Aorta (tissue), 5 donors: ENCODE measurements around the gene NSMF. TPM values are rescaled to one million over a fixed set of nuclear protein-coding genes. Genes with fewer than 3 reads are reported as not detected.
A peak's percentile ranks its signal among the peaks of the same experiment; 100 is the strongest.

Experiments
- ATAC-seq: fragments of 200-7000 bp; cut with Tn5 transposase; one replicate; pipeline ENCODE4 v1.9.1; 2022; ENCODE audit warnings: moderate library complexity; ENCODE audit not compliant: low FRiP score
- DNase-seq, 2 donors: peaks; one replicate each; pipeline ENCODE4 v3.0.0-alpha.2; 2020
- H3K27ac ChIP-seq, 2 donors: one replicate each; pipeline ENCODE4 v1.5.1; 2013; ENCODE audit warnings: low read length in 2 of 2, mild to moderate bottlenecking in 2 of 2, moderate library complexity in 2 of 2, control low read depth in 1 of 2, inconsistent platforms in 1 of 2, low read depth in 1 of 2
- H3K27me3 ChIP-seq, 2 donors: one replicate each; pipeline ENCODE4 v1.6.1; 2013; ENCODE audit warnings: control low read depth in 1 of 2, low read length in 1 of 2, mild to moderate bottlenecking in 1 of 2, moderate library complexity in 1 of 2; ENCODE audit not compliant: insufficient read depth in 2 of 2, control insufficient read depth in 1 of 2
- H3K36me3 ChIP-seq, 2 donors: one replicate each; pipeline ENCODE4 v1.6.1; 2013; ENCODE audit warnings: control low read depth in 1 of 2, low read length in 1 of 2, mild to moderate bottlenecking in 1 of 2; ENCODE audit not compliant: insufficient read depth in 2 of 2, control insufficient read depth in 1 of 2
- H3K4me1 ChIP-seq, 2 donors: one replicate each; pipeline ENCODE4 v1.6.1; 2013; ENCODE audit warnings: low read length in 2 of 2, control low read depth in 1 of 2, mild to moderate bottlenecking in 1 of 2, moderate library complexity in 1 of 2; ENCODE audit not compliant: insufficient read depth in 2 of 2, control insufficient read depth in 1 of 2
- H3K4me3 ChIP-seq, 2 donors: one replicate each; pipeline ENCODE4 v1.5.1; 2013; ENCODE audit warnings: low read length in 2 of 2, control low read depth in 1 of 2, mild to moderate bottlenecking in 1 of 2
- H3K9me3 ChIP-seq: one replicate; pipeline ENCODE4 v1.6.1; 2013; ENCODE audit warnings: mild to moderate bottlenecking, low read length; ENCODE audit not compliant: control insufficient read depth
- WGBS, 2 donors: extraction: QIAGEN DNeasy Blood & Tissue Kit; methylation state at CpG; one replicate each; pipeline ENCODE4 v1.1.7; 2013; 5-methylcytosine and 5-hydroxymethylcytosine counted together
- intact Hi-C, 2 donors: fragments of 100-400 bp; cut with DNase I; formaldehyde crosslinking; loops; one replicate each; pipeline versions ENCODE4 v1.14.2 to v1.15.0; 2022
- polyA plus RNA-seq, 2 donors: library from polyadenylated mRNA; stranded (reverse); fragments of 200-250 nt; gene quantifications; one replicate each; pipeline ENCODE4 v1.2.3, GENCODE V29; 2013
- total RNA-seq, 2 donors: library from RNA; stranded (reverse); fragmentation: NEBNext Ultra II Directional; extraction: Animal tissue kit (Norgen Biotek cat#: 25700); gene quantifications; one replicate each; pipeline ENCODE4 v1.2.1, GENCODE V29; 2021
- donor health status: healthy with polysubstance abuse.
- donor health status: Bipolar disorder and iron deficiency.
- donor health status: DM: no; HTN: no; CAD: no.
- donor health status: DM: no; HTN: no; CAD: no.
- donor health status: DM: yes; HTN: yes; CAD: no.

The NSMF gene
- total and polyA plus RNA-seq, 4 donors: 75.5 to 154 (median 77.5) TPM

DNA sequence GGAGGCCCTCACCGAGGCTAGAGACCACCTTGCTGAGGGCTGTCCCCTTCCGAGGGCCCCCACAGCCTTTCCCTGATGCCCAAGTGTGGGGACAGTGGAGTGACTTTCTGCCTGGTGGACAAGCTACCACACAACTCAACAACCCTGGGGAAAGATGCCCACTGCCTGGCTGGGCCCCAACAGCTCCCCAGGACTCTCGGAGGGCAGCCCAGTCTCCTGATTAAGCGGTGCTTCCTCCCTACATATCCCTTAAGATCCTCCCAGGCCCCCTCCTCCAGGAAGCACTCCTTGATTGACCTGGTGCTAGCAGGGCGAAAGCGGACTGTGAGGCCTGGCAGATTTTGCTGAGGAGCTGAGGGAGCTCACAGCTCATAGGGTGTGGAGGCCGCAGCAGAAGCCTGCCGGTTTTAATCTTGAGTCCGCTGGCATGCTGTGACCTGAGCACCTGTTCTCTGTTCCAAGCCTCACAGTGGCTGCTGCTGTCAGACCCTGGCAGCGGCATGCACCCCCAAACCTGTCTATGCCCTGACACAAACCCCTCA lies 2.2 kb downstream of the NSMF start:
- peak overlapping the region in 1 of 2 donors; percentile 27 for H3K4me3 ChIP-seq
- WGBS, 2 donors: 31 to 42% methylated on average over 10 of the region's 10 CpGs
- no peaks in the 10 kb centered on the region for H3K9me3 ChIP-seq
- ATAC-seq (no peak), DNase-seq (peak in 1 of 2 donors; percentile 70)
- H3K36me3 ChIP-seq: peaks cover 0 to 1% of the 10 kb centered on the region in 2 donors
- H3K27me3 ChIP-seq: no peaks in the 10 kb centered on the region
- intact Hi-C loops: no loop called here
- H3K27ac ChIP-seq: peak overlapping the region; percentile 69 to 97
- peaks cover 0 to 4% of the 10 kb centered on the region in 2 donors for H3K4me1 ChIP-seq

DNA sequence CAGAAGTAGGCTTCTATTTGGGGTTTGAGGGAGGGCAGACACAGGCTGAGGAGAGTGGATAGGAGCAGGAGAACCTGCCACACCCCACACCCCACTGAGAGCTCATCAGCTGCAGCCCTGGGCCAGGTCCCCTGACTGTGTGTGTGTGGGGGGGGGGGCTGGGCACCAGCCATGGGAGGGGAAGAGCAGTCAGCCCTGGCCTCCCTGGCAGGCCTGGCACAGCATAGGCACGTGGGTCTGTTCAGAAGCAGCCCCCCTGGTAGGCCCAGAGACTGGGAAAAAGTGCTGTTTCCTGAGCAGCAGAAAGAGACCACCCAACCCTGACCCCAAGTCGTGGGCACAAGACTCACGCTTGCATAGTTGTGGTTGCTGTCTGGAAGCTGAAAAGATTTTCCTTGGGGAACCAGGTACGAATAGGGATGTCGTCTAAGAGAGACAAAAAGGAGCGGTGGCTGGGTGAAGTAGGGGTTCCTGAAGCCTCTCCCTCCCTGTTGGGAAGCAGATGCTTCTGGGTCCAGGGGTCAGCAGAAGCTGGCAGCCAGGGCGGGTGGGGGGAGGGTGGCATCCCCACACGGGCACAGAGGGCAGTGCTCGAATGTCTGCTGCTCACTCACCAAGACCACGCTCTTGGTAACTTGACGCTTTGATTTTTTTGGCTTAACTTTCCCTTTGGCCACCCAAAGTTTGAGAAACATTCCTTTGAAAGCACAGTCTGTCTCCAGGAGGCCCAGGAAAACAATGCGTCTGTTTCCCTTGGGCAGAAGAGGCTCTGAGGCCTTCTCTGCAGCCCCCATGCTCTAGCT lies 2.9 kb downstream of the NSMF start:
- no peak for ATAC-seq
- peak overlapping the region; percentile 69 to 97 for H3K27ac ChIP-seq
- WGBS, 2 donors: 11 to 13% methylated on average over 12 of the region's 12 CpGs
- H3K4me1 ChIP-seq: peaks cover 0 to 4% of the 10 kb centered on the region in 2 donors
- peak overlapping the region in 1 of 2 donors; percentile 27 for H3K4me3 ChIP-seq
- H3K36me3 ChIP-seq: peaks cover 0 to 1% of the 10 kb centered on the region in 2 donors
- H3K9me3 ChIP-seq: no peaks in the 10 kb centered on the region
- intact Hi-C loops: no loop called here
- DNase-seq: peak; percentile 44 to 70
- H3K27me3 ChIP-seq: no peaks in the 10 kb centered on the region

DNA sequence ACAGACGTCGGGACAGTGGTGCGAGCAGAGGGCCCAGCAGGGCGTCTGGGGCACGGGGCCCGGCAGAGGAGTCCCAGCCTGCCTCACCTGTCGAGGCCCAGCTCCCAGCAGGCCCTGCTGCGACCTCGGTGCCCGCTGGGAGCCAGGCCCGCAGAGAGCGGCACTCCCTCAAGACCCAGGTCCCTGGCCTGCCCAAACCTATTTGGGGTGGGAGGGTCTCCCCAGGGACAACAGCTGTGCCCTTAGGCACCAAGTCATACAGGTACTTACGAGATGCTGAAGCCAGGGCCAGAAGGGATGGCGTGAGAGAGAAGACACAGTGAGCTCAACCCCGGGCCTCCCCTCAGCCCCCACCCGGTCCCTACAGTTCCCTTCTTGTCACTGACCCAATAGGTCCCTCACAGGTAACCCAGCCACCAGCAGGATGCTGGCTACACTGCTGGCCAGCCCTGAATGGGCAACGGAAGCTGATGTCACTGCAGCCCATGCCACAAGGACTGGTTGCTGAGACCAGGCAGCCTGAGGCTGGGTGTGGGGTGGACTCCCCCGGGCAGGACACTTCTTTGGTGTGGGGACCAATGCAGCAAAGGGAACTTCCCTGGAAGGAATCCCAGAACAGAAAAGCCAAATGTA lies 3.7 kb downstream of the NSMF start:
- Histone ChIP-seq H3K4me1 (peaks cover 0 to 4% of the 10 kb centered on the region in 2 donors), H3K27me3 (no peaks in the 10 kb centered on the region), H3K4me3 (no peak overlapping the region), H3K36me3 (peaks cover 0 to 1% of the 10 kb centered on the region in 2 donors), H3K27ac (peak overlapping the region in 1 of 2 donors; percentile 4), H3K9me3 (no peaks in the 10 kb centered on the region)
- WGBS, 2 donors: 73 to 74% methylated on average over 18 of the region's 18 CpGs
- intact Hi-C loops: no loop called here
- peak; percentile 48 to 61 for DNase-seq
- no peak for ATAC-seq

DNA sequence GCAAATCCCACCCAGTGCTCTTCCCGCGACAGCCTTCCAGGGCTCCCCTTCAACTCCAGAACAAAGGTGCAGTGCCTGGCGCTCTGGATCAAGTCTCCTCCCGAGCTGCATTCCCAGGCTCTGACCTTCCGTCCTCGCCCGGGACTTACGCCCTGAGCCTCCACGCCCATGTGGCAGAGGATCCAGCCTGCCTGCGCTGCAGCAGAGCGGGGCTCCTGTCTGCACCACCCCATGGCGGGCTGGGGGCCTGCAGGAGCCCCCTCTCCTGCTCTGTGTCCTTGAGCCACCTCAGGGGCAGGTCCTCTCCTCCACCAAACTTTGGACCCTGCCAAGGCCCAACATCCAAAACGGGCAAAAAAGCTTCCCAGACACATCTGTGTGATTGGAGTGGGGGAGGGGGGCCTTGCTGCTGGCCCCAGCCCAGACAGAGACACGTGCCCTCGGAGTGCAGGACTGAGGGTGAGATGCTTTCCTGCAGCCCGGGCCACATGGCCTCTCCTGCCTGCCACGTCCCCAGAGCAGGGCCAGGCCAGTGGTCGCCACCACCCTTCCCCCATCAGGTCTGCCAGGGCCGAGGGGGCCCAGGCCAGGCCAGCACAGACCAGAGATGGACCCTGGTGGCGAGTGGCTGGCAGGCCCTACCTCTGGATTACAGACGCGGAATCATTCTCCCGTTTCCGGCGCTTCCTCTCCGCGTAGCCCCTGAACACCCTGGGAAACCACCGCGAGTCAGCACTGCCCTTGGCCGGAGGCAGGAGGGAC lies 4.4 kb downstream of the NSMF start:
- ATAC-seq: peak; percentile 6
- Histone ChIP-seq H3K36me3 (peaks cover 0 to 1% of the 10 kb centered on the region in 2 donors), H3K9me3 (no peaks in the 10 kb centered on the region), H3K27me3 (no peaks in the 10 kb centered on the region), H3K4me3 (no peak overlapping the region), H3K4me1 (peaks cover 0 to 4% of the 10 kb centered on the region in 2 donors), H3K27ac (no peak overlapping the region)
- intact Hi-C loops: no loop called here
- DNase-seq: peak; percentile 59 to 79
- WGBS, 2 donors: 47 to 52% methylated on average over 30 of the region's 30 CpGs

DNA sequence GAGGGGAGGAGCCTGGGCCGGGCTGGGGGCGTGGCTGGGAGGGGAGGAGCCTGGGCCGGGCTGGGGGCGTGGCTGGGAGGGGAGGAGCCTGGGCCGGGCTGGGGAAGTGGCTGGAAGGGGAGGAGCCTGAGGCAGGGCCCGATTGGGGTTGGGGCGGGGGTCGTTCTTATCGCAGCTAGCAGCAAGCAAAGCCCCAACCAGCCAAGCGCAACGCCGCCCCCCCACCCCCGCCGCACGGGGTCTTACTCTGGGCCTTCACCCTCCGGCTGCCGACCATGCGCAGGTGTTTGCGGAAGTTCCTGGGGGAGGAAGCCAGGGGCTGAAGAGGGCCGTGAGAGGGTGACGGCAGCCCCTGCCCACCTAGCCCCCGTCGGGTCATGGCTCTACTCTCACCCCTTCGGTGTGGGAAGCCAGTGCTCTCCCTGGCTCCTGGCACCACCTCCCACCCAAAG lies 5.0 kb downstream of the NSMF start:
- H3K36me3 ChIP-seq: peaks cover 0 to 1% of the 10 kb centered on the region in 2 donors
- ATAC-seq (no peak), DNase-seq (peak; percentile 80 to 87)
- no peaks in the 10 kb centered on the region for H3K27me3 ChIP-seq
- no peaks in the 10 kb centered on the region for H3K9me3 ChIP-seq
- H3K4me3 ChIP-seq: no peak overlapping the region
- 50 to 52% methylated on average over 15 to 23 of the region's 24 CpGs for WGBS, 2 donors
- intact Hi-C loops: no loop called here
- H3K4me1 ChIP-seq: peaks cover 0 to 4% of the 10 kb centered on the region in 2 donors
- H3K27ac ChIP-seq: no peak overlapping the region

DNA sequence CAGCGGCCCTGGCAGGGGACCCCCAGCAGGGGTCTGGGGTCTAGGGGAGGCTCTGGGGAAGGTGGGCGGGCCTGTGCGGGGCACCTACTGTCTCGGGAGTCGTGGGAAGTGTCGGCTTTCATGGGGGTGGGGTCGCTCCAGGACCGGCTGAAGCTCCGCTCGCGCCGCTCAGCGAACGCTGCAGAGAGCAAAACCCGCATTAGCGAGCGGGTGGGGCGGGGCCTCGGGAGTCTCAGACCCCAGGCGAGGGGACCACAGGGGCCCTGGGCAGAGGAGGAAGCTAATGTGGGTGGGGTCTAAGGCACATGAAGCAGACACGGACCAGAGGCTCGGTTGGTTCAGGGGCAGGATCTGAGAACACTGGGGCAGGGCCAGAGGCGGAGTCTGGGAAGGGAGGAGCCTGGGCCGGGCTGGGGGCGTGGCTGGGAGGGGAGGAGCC lies 5.5 kb downstream of the NSMF start:
- H3K27ac ChIP-seq: no peak overlapping the region
- intact Hi-C loops: no loop called here
- H3K36me3 ChIP-seq: peaks cover 0 to 1% of the 10 kb centered on the region in 2 donors
- H3K9me3 ChIP-seq: no peaks in the 10 kb centered on the region
- H3K27me3 ChIP-seq: no peaks in the 10 kb centered on the region
- ATAC-seq: peak; percentile 56
- WGBS, 2 donors: 65 to 71% methylated on average over 23 to 25 of the region's 25 CpGs
- H3K4me1 ChIP-seq: peaks cover 0 to 4% of the 10 kb centered on the region in 2 donors
- H3K4me3 ChIP-seq: no peak overlapping the region
- peak; percentile 87 to 91 for DNase-seq

DNA sequence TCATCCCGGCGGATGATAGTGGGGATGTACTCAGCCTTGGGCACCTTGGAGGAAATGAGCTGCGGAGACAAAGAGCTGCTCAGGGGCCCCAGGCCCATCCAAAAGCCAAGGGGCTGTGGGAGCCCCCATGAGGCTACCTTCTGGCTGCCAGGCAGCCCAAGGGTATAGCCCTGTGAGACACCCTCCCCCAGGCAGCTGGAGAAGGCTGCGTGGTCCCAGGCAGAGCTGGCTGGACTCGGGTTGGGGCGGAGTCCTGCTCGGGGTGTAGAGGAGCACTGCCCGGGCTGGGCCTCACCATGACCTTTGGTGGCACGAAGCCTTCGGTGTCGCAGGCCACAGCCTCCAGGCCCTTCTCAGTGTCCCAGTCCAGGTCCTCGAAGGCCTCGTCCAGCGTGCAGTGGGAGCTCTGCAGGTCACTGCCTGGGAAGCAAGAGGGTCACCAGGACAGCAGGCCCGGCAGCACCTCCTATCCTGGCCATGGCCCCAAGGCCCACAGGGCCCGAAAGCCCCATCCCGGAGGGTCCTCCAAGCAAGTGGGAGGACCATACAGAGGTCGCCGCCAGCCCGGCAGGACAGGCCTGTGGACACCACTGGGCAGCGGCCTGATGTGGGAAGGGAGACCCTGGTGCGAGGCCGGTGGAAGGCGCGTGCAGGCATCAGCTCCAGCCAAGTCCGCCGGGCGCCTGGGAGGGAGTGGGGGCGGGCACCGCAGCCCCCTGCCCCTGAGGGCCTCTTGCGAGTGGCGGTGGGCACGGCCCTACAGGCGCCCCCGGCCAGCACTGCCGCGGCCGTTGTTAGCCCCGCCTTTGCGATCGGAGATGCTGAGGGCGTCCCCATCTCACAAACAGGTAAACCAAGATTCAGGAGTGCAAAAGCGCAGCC lies 6.1 kb downstream of the NSMF start:
- ATAC-seq: no peak
- H3K9me3 ChIP-seq: no peaks in the 10 kb centered on the region
- peak; percentile 68 to 78 for DNase-seq
- H3K27ac ChIP-seq: no peak overlapping the region
- peaks cover 0 to 4% of the 10 kb centered on the region in 2 donors for H3K4me1 ChIP-seq
- no peak overlapping the region for H3K4me3 ChIP-seq
- no peaks in the 10 kb centered on the region for H3K27me3 ChIP-seq
- peaks cover 0 to 1% of the 10 kb centered on the region in 2 donors for H3K36me3 ChIP-seq
- WGBS, 2 donors: 87 to 88% methylated on average over 43 of the region's 43 CpGs
- intact Hi-C loops: no loop called here
